Ishikawa (cell line): ENCODE measurements around the gene ADGRG6.

Source experiments
- CREB1 ChIP-seq: IDR thresholded peaks from 2 replicates; pipeline ENCODE4 v1.6.1; 2012; ENCODE audit warnings: low read depth
- FOXM1 ChIP-seq: IDR thresholded peaks from 2 replicates; pipeline ENCODE4 v1.6.1; 2012; ENCODE audit warnings: low read depth, borderline replicate concordance
- NFIC ChIP-seq: IDR thresholded peaks from 2 replicates; pipeline ENCODE4 v1.6.1; 2012
- RAD21 ChIP-seq: IDR thresholded peaks from 2 replicates; pipeline ENCODE4 v1.6.1; 2012; ENCODE audit warnings: low read depth
- TAF1 ChIP-seq: IDR thresholded peaks from 2 replicates; pipeline ENCODE4 v1.6.1; 2012; ENCODE audit warnings: low read depth, mild to moderate bottlenecking
- TCF12 ChIP-seq: IDR thresholded peaks from 2 replicates; pipeline ENCODE4 v1.6.1; 2012; ENCODE audit warnings: low read depth
- YY1 ChIP-seq: IDR thresholded peaks from 2 replicates; pipeline ENCODE4 v1.6.1; 2012; ENCODE audit warnings: low read depth
- ZBTB7A ChIP-seq: IDR thresholded peaks from 2 replicates; pipeline ENCODE4 v1.6.1; 2012; ENCODE audit warnings: low read depth
- TF ChIP-seq, protein P1 (sequence below): IDR thresholded peaks from 2 replicates; pipeline ENCODE4 v1.6.1; 2012
- TF ChIP-seq, protein P2 (sequence below): IDR thresholded peaks from 2 replicates; pipeline ENCODE4 v1.6.1; 2012
- TF ChIP-seq, protein P3 (sequence below): IDR thresholded peaks from 2 replicates; pipeline ENCODE4 v1.6.1; 2012; ENCODE audit warnings: low read depth, mild to moderate bottlenecking

DNA sequence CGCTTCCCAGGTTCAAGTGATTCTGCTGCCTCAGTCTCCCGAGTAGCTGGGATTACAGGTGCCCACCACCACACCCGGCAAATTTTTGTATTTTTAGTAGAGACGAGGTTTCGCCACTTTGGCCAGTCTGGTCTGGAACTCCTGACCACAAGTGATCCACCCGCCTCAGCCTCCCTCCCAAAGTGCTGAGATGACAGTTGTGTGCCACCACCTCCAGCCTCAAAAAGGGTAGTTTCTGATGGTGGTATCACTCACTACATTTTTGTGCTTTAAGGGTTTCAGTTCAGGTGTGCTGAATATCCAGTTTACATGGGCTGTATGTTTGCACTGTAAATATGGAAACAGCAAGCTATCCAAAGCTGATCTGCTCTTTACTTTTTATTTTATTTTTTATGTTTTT lies 12.1 kb upstream of the ADGRG6 start:
- no peak for TF ChIP-seq ZBTB7A
- TF ChIP-seq, protein P1, sequence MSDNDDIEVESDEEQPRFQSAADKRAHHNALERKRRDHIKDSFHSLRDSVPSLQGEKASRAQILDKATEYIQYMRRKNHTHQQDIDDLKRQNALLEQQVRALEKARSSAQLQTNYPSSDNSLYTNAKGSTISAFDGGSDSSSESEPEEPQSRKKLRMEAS = no peak
- no peak for TF ChIP-seq TCF12
- TF ChIP-seq TAF1 = no peak
- no peak for TF ChIP-seq RAD21
- no peak for TF ChIP-seq CREB1
- TF ChIP-seq NFIC = no peak
- TF ChIP-seq, protein P2, sequence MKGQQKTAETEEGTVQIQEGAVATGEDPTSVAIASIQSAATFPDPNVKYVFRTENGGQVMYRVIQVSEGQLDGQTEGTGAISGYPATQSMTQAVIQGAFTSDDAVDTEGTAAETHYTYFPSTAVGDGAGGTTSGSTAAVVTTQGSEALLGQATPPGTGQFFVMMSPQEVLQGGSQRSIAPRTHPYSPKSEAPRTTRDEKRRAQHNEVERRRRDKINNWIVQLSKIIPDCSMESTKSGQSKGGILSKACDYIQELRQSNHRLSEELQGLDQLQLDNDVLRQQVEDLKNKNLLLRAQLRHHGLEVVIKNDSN = no peak
- TF ChIP-seq, protein P3, sequence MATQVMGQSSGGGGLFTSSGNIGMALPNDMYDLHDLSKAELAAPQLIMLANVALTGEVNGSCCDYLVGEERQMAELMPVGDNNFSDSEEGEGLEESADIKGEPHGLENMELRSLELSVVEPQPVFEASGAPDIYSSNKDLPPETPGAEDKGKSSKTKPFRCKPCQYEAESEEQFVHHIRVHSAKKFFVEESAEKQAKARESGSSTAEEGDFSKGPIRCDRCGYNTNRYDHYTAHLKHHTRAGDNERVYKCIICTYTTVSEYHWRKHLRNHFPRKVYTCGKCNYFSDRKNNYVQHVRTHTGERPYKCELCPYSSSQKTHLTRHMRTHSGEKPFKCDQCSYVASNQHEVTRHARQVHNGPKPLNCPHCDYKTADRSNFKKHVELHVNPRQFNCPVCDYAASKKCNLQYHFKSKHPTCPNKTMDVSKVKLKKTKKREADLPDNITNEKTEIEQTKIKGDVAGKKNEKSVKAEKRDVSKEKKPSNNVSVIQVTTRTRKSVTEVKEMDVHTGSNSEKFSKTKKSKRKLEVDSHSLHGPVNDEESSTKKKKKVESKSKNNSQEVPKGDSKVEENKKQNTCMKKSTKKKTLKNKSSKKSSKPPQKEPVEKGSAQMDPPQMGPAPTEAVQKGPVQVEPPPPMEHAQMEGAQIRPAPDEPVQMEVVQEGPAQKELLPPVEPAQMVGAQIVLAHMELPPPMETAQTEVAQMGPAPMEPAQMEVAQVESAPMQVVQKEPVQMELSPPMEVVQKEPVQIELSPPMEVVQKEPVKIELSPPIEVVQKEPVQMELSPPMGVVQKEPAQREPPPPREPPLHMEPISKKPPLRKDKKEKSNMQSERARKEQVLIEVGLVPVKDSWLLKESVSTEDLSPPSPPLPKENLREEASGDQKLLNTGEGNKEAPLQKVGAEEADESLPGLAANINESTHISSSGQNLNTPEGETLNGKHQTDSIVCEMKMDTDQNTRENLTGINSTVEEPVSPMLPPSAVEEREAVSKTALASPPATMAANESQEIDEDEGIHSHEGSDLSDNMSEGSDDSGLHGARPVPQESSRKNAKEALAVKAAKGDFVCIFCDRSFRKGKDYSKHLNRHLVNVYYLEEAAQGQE = no peak
- no peak for TF ChIP-seq YY1
- TF ChIP-seq FOXM1 = no peak
